ENCODE results near the gene COCH.
"Not testable (repeated sequence)": the region's sequence is repeated elsewhere in the genome, so short reads cannot be mapped to it uniquely, and the experiment has no call there.

COCH gene

DNA sequence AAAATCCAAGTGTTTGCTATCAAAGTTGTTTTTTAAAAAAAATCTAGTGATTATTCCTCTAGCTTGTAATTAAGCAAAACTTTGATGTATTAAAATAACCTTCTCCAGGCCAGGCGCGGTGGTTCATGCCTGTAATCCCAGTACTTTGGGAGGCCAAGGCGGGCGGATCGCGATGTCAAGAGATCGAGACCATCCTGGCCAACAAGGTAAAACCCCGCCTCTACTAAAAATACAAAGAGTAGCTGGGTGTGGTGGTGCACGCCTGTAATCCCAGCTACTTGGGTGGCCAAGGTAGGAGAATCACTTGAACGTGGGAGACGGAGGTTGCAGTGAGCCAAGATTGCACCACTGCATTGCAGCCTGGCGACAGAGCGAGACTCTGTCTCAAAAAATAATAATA, 59.6 kb downstream of the COCH start:
- not testable (repeated sequence) for DNase-seq

DNA sequence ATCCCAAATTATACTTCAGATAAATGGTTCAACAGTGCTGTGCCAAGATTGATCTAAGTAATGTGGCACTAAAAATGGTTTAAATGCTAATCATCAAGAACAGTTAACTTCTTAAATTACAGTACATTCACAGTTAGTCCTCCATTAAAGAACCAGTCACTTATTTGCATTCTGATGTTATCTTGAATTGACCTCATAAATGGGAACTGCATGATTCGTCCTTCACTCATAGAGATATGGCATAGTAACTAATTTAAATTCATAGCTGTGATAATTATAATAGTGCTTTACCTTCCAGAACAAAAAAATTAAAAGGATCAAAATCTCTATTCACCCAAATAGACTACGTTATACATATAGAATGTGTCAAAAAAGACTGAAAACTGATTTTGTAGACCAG, 61.1 kb downstream of the COCH start:
- DNase-seq, result no peak

- no peak for DNase-seq
These were observed 64.3 kb downstream of the COCH start for GRCh38 chr14:30938617-30939016.
